Stimulated activated effector memory CD8-positive, alpha-beta T cell treated with anti-CD3 and anti-CD28 coated beads, Interleukin-12 subunit alpha, Interleukin-12 subunit beta, amount 100 ng/mL, for 72 hours (primary cell): ENCODE measurements around the gene KRTAP6-2.

Experiments
- ATAC-seq: fragments of 150-1000 bp; cut with Tn5 transposase; 2 replicates; pipeline ENCODE4 v1.10.0; 2021
- DNase-seq, 2 donors: peaks; one replicate each; pipeline ENCODE4 v3.0.0; 2021 to 2022; ENCODE audit warnings: low spot score in 2 of 2
- H3K27ac Mint-ChIP-seq: one replicate; pipeline ENCODE4 v1.8.0; 2022; ENCODE audit warnings: mild to moderate bottlenecking, mixed read lengths
- H3K36me3 Mint-ChIP-seq: one replicate; pipeline ENCODE4 v1.8.0; 2022; ENCODE audit warnings: mild to moderate bottlenecking, mixed read lengths
- H3K4me1 Mint-ChIP-seq: one replicate; pipeline ENCODE4 v1.8.0; 2022; ENCODE audit warnings: mixed read lengths
- H3K4me3 Mint-ChIP-seq: one replicate; pipeline ENCODE4 v1.8.0; 2022; ENCODE audit warnings: mild to moderate bottlenecking, mixed read lengths
- H3K9me3 Mint-ChIP-seq: one replicate; pipeline ENCODE4 v1.8.0; 2022; ENCODE audit warnings: mixed read lengths

KRTAP6-2 gene

DNA sequence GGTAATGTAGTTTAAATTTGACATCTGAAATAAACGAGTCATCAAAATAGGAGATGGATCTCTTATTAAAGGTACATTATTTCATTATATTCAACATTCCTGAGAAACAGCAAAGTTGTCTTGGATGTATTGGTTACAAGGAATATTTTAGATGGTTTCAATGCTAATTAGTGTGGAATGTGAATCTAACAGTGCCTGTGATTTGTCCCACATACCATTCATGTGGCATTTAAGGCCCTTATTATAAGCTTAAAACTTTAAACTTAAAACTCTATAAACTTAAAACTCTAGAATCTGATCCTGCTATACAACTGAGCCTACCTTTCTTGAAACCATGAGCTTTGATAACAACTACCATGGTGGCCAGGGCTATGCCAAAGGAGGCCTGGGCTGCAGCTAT lies 2.1 kb upstream of the KRTAP6-2 start, which contains the start of gene KRTAP22-1:
Gene KRTAP22-1, plus strand, starts transcription at position 301 of the 400 bp plus-strand sequence.
- Mint-ChIP-seq H3K9me3 (peaks cover 8% of the 10 kb centered on the region), H3K36me3 (no peaks in the 10 kb centered on the region), H3K27ac (no peak within 1 kb of the TSS), H3K4me1 (no peaks in the 10 kb centered on the region), H3K4me3 (no peak within 1 kb of the TSS)
- no peak for DNase-seq
- ATAC-seq: no peak

DNA sequence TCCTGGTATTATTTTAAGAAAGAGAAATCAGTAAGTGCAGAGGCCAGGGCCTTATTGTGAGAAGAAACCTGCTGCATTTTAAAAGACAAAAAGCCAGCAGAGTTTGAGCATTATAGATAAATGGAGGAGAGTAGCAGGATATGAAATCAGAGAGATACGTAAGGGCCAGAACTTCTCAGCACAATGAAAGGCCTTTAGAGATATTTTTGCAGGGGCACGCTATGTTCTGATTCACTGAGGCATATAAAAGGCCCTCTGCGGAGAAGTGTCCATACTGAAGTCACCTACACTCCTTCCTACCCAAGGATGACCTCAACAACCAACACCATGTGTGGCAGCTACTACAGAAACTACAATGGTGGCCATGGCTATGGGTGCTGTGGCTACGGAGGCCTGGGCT lies 6.6 kb downstream of the KRTAP6-2 start, which contains the start of gene KRTAP6-3:
Gene KRTAP6-3, plus strand, starts transcription at position 301 of the 400 bp plus-strand sequence. Its CDS starts 6 bp downstream, at position 307.
- H3K4me1 Mint-ChIP-seq: no peaks in the 10 kb centered on the region
- H3K9me3 Mint-ChIP-seq: peaks cover 4% of the 10 kb centered on the region
- no peak within 1 kb of the TSS for H3K4me3 Mint-ChIP-seq
- DNase-seq (no peak), ATAC-seq (no peak)
- no peak within 1 kb of the TSS for H3K27ac Mint-ChIP-seq
- no peaks in the 10 kb centered on the region for H3K36me3 Mint-ChIP-seq

DNA sequence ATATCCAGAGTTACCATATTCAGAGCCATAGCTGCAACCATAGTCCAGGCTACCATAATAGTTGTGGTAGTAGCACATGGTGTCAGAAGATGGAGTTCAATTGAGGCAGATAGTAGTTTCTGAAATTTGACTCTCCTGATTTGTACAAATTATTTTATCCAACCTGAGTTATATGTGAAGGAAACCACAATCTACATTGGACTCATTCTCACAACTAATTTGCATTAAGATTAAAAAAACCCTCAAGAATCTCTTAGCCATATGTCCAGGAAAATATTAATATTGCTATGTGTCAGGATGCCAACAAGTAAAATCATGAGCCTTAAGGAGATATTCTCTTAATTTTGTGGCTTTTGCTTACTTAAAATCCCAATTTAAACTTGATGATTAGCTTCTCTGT lies 8.4 kb downstream of the KRTAP6-2 start, which contains the start of gene KRTAP22-2:
Gene KRTAP22-2, minus strand, starts transcription at position 101 of the 400 bp plus-strand sequence.
- Mint-ChIP-seq H3K4me1 (no peaks in the 10 kb centered on the region), H3K36me3 (no peaks in the 10 kb centered on the region), H3K4me3 (no peak within 1 kb of the TSS), H3K27ac (no peak within 1 kb of the TSS), H3K9me3 (peaks cover 4% of the 10 kb centered on the region)
- DNase-seq (no peak), ATAC-seq (no peak)

DNA sequence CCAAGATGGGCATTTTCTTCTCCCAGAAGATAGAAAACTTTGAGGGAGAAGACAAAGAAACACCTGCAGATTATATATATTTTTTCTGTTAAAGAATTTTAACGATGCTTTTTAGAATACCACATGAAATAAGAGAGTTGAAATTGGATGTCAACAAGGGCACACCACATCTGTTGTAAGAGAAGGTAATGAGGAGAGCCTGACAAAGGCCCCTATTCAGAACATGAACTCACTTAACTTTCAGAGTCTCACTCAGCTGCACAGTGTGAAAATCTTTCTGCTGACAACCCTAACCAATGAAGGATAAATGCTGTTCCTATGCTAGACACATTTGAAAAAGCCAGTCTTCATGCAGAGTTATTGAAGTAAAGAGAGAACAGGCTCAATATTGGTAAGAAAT lies 15.8 kb downstream of the KRTAP6-2 start:
- Mint-ChIP-seq H3K9me3 (peaks cover 7% of the 10 kb centered on the region), H3K27ac (no peak overlapping the region), H3K36me3 (no peaks in the 10 kb centered on the region), H3K4me1 (no peaks in the 10 kb centered on the region), H3K4me3 (no peak overlapping the region)
- no peak for DNase-seq
- no peak for ATAC-seq

DNA sequence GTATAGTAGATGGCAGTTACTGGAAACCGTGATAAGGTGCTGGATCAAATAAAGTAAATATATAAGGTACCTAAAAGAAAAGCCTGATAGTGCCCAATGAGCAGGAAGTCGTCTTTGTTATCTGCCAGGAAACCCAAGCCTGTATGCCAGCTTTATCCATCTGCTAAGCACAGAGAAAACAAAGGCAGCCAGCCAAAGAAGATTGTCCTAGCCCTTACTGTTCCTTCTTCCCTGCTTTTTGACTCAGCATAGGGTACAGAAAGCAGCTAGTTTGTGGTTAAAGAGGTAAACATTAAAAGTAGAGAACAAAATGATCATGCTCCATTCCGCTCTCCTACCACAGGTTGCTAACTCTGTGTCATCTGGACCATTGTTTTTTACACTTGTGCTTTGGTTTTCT lies 18.6 kb downstream of the KRTAP6-2 start:
- DNase-seq (no peak), ATAC-seq (no peak)
- H3K9me3 Mint-ChIP-seq: peaks cover 10% of the 10 kb centered on the region
- no peaks in the 10 kb centered on the region for H3K36me3 Mint-ChIP-seq
- no peak overlapping the region for H3K27ac Mint-ChIP-seq
- H3K4me3 Mint-ChIP-seq: no peak overlapping the region
- no peaks in the 10 kb centered on the region for H3K4me1 Mint-ChIP-seq

DNA sequence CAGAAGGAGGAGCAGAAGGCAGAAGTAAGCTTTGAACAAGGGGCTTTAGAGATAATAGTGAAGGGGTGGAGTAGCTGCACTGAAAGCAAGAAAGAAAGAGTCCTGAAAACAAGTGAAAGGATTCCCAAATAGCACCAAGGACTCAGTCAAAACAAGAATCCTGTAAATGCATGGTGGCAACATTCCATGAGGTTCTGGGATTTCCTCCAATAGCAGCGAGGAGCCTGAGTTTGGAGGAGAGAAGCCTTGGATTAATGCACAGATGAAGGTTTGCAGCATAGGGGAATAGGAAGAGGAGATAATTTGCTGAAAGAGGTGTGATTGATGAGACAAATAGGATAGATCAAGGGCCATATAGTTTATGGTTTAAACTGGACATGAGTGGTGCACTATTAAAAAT lies 19.4 kb downstream of the KRTAP6-2 start:
- peaks cover 3% of the 10 kb centered on the region for H3K9me3 Mint-ChIP-seq
- no peaks in the 10 kb centered on the region for H3K36me3 Mint-ChIP-seq
- H3K4me3 Mint-ChIP-seq: no peak overlapping the region
- H3K27ac Mint-ChIP-seq: no peak overlapping the region
- DNase-seq (no peak), ATAC-seq (no peak)
- no peaks in the 10 kb centered on the region for H3K4me1 Mint-ChIP-seq

DNA sequence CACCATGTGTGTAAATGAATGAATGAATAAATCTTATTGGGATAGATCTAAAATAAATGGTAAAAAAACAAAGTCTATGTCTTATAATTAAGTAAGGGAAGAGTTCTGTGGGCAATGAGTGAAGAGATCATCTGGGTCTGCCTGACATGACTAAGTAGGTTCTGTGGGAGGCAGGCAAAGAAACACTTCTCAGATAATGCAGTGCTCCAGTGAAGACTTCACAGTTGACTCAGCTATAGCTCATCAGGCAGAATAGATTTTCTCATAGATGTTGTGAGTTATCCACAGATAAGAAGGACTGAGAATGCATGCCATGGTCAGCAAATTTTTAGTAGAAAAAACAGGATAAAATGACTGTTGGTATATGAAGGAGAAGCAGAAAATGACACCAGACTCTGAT lies 20.9 kb downstream of the KRTAP6-2 start:
- ATAC-seq (no peak), DNase-seq (no peak)
- no peaks in the 10 kb centered on the region for H3K4me1 Mint-ChIP-seq
- H3K36me3 Mint-ChIP-seq: no peaks in the 10 kb centered on the region
- H3K9me3 Mint-ChIP-seq: peaks cover 6% of the 10 kb centered on the region
- H3K27ac Mint-ChIP-seq: no peak overlapping the region
- no peak overlapping the region for H3K4me3 Mint-ChIP-seq

DNA sequence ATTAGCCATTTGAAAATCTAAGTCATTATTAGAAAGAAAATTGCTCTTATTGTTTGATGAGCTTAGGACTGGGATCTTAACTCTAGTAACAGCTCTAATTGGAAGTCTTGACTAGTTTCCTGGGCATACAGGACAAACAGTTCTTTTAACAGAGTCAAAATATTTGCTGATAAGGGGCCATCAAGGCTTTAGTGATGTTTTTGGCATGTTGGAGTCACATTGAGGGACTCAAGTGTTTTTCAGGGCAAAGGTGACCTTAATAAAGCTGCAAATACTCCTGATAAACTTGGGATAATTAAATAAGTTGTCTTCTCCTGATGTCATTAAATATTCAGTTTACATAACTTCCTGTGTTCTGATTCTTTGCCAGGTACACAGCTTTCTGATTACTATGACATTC lies 31.1 kb downstream of the KRTAP6-2 start:
- no peak for DNase-seq
- H3K4me1 Mint-ChIP-seq: no peaks in the 10 kb centered on the region
- H3K9me3 Mint-ChIP-seq: peaks cover 2% of the 10 kb centered on the region
- H3K36me3 Mint-ChIP-seq: no peaks in the 10 kb centered on the region
- no peak overlapping the region for H3K4me3 Mint-ChIP-seq
- H3K27ac Mint-ChIP-seq: no peak overlapping the region
- no peak for ATAC-seq

DNA sequence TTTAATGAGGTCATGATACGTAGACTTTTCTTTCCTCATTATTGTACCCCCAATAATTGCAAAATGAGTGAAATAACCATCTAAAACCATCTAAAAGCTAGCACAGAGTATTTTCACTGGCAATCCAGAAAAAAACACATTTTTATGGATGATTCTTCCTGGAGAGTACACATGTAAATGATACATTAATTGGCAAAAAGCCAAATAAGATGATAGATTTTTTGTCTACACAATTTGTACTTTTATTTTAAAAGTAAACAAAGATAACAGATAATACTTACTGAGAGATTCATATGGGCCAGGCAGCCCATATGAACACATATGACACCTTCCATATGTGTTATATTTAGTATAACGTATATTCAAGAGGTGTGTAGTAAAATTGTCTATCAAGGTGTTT lies 35.1 kb downstream of the KRTAP6-2 start:
- Mint-ChIP-seq H3K9me3 (peaks cover 5% of the 10 kb centered on the region), H3K4me3 (no peak overlapping the region), H3K4me1 (no peaks in the 10 kb centered on the region), H3K27ac (no peak overlapping the region), H3K36me3 (no peaks in the 10 kb centered on the region)
- DNase-seq: no peak
- ATAC-seq: no peak

DNA sequence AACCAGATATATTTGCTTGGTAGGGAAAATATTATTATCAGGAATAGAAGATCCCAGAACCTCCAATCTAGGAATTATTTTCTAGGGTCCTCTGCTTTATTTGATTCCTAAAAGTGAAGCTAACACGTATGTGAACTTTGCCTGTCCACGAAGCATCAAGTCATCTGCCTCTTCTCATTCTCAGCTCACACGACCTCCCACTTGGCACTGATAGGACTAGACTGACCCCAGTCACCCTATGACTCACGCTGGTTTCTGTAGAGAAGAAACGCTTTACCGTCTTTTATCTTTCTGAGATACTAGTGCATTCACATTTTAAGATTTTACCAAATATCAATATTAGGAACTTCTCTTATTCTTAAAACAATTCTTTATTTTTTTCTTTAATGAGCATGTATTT lies 35.6 kb downstream of the KRTAP6-2 start:
- Mint-ChIP-seq H3K9me3 (peaks cover 5% of the 10 kb centered on the region), H3K4me1 (no peaks in the 10 kb centered on the region), H3K36me3 (no peaks in the 10 kb centered on the region), H3K4me3 (no peak overlapping the region), H3K27ac (no peak overlapping the region)
- ATAC-seq: no peak
- no peak for DNase-seq

DNA sequence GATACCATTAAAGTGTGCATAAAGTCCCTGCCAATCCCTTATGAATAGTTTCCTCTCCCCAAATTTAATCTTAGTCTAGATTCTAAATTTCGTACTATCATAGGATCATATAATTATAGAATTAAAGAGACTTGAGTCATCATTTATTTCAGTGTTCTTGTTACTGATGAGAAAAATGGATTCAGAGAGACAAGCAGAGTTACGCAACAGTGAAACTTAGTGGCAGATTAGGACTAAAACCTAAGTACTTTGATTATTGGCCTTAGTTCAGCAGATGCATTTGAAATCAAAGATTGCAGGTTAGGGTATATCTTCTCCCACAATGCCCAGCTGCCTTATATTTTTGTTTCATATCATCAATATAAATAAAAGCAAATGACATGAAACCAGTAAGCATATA lies 36.7 kb downstream of the KRTAP6-2 start:
- Mint-ChIP-seq H3K4me1 (no peaks in the 10 kb centered on the region), H3K9me3 (peaks cover 5% of the 10 kb centered on the region), H3K4me3 (no peak overlapping the region), H3K36me3 (no peaks in the 10 kb centered on the region), H3K27ac (no peak overlapping the region)
- ATAC-seq: no peak
- DNase-seq: no peak

DNA sequence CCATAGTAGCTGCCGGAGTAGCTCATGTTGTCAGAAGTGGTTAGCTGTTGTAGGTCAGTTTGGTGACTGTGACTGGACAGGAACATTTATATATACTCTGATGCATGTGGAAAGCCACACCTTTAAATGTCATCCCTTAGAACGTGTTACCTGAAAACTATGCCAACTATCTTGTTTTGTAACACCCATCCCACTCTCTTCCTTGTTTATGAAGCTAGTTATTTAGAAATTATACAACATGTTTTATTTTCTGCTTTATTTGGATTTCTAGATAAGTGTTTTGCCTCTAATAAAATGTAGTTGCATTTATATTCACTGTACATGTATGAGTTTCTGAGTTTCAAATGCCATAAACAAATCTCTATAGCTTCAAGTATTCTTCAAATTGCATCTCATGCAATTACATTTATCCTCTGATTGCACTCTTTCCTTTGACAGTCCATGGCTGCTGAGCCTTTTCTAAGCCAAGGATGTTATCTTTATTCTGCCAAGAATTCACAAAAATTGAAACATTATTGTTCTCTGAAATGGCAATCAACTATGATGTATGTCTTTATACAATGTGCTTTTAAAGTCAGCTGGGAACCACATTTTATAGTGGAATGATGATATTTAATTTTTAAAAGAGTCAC lies 37.3 kb downstream of the KRTAP6-2 start, which contains the start of gene KRTAP19-7:
Gene KRTAP19-7, minus strand, starts transcription at position 51 of the 632 bp plus-strand sequence. Its CDS starts 25 bp downstream, at position 26.
- no peak within 1 kb of the TSS for H3K4me3 Mint-ChIP-seq

DNA sequence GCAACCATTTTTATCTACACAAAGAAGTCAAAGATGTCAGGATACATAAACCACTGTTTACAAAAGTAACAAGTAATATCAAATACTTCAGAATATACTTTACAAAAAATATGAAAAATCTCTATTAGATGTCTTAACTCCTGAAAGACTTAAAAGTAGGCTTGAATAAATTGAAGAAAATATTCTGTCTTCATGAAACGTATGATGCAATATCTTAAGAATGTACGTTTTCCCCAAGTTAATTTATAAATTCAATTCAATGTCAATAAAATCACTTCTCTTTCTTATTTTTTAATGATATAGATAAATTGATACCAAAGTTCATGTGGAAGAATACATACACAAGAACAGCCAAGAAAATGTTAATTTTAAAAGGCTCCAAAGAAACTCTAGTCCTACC lies 43.6 kb downstream of the KRTAP6-2 start:
- no peaks in the 10 kb centered on the region for H3K36me3 Mint-ChIP-seq
- H3K4me3 Mint-ChIP-seq: no peak overlapping the region
- H3K4me1 Mint-ChIP-seq: no peaks in the 10 kb centered on the region
- no peak overlapping the region for H3K27ac Mint-ChIP-seq
- peaks cover 7% of the 10 kb centered on the region for H3K9me3 Mint-ChIP-seq
- DNase-seq: no peak
- no peak for ATAC-seq

More for the DNA sequence above, 37.3 kb downstream of the KRTAP6-2 start, which contains the start of gene KRTAP19-7:
- no peak for DNase-seq
- H3K27ac Mint-ChIP-seq: no peak within 1 kb of the TSS
- no peak for ATAC-seq
- H3K4me1 Mint-ChIP-seq: no peaks in the 10 kb centered on the region
- H3K9me3 Mint-ChIP-seq: peaks cover 5% of the 10 kb centered on the region
- H3K36me3 Mint-ChIP-seq: no peaks in the 10 kb centered on the region

DNA sequence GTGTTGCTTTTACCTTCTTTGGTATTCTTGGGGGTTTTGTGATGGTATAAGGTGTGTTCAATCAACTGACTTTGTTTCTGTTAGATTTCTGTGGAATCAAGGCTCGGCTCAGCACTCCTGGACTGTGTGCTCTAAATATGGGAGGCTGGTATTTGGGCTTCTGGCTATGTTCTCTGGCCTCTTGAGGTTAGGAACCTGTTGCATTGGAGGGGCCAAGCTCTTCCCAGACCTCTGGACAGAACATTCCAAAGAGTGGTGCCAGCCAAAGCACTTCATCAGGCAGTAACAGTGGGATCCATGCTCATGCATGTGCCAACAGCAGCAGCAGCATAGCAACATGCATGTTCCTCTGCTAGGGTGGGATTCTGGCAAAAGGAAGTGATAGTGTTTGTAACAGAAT lies 45.9 kb downstream of the KRTAP6-2 start:
- peaks cover 11% of the 10 kb centered on the region for H3K9me3 Mint-ChIP-seq
- no peak overlapping the region for H3K4me3 Mint-ChIP-seq
- H3K27ac Mint-ChIP-seq: no peak overlapping the region
- no peak for ATAC-seq
- no peaks in the 10 kb centered on the region for H3K36me3 Mint-ChIP-seq
- DNase-seq: no peak
- H3K4me1 Mint-ChIP-seq: no peaks in the 10 kb centered on the region
